ENCODE results near the gene TOR2A. TPM values are rescaled to one million over a fixed set of nuclear protein-coding genes. Genes with fewer than 3 reads are reported as not detected.

The TOR2A gene
- polyA plus RNA-seq, 4 donors, result 11.7 to 20.0 (median 13.6) TPM

DNA sequence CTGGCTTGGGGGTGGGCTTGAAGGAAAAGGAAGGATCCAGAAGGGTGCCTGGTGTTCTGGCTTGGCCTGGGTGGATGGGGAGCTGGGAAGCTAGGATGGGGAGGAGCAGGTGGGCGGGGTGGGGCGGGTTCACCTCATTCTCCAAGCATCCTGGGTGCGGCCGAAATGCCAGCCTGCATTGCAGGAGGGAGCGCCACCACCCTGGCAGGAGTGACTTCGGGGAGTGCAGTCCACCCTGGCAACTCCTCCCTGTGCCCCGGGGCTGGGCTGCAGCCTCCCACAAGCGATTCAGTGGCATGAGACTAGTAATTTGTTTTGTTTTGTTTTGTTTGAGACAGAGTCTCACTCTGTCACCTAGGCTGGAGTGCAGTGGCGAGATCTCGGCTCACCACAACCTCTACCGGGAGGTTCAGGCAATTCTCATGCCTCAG, 13.7 kb downstream of the TOR2A start:
- no peak for DNase-seq (ENCODE audit: low read depth in 4 of 4, low spot score in 3 of 4)

DNA sequence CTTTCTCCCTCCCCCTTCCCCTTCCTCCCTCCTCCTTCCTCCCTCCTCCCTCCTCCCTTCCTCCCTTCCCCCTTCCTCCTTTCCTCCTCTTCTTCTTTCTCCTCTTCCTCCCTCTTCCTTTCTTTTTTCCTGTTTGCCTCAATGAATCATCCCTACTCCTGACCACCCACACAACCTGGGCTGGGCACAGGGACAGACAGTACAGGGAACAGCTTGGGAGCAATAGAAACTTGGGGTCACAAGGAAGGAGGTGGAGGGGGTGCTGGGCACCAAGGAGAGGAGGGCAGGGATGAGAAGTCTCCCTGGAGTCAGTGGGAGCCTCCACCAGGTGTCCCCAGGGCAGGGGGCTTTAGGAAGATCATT, 14.2 kb downstream of the TOR2A start:
- no peak for DNase-seq (ENCODE audit: low read depth in 4 of 4, low spot score in 3 of 4)

DNA sequence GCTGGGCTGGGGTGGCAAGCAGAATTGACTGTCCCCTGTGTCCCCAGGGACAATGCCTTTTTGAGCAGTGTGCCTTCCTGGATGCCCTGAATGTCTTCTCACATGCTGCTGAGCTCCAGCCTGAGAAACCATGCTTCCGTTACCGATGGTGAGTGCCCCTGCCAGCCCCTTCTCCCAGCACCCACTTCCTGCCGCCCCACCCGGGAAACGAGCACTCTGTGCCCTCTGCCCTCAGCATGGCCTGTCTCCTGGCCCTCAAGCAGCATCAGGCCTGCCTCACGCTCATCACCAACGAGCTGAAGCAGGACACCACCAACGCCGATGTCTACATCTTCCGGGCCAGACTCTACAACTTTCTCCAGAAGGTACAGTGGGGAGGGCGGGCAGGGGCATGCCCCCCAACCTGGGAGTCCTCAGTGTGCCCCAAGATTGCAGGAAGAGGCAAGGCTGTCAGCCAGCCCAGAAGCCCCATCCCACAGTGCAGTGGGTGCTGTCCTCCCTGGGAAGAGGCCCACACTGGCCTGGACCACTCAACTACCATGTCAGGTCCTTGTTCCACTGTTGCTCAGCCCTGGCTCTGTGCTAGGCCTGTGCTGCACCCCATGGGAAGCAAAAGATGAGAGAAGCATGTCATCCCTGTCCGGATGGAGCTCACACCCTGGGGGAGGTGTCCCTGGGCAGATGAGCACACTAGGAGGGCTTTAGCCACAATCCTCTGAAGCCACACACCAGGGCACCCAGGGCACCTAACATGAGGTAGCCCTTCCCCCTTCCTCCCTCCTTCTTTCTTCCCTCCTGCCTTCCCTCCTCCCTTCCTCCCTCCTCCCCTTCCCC, 14.8 kb downstream of the TOR2A start:
- no peak for DNase-seq (ENCODE audit: low read depth in 4 of 4, low spot score in 3 of 4)

DNA sequence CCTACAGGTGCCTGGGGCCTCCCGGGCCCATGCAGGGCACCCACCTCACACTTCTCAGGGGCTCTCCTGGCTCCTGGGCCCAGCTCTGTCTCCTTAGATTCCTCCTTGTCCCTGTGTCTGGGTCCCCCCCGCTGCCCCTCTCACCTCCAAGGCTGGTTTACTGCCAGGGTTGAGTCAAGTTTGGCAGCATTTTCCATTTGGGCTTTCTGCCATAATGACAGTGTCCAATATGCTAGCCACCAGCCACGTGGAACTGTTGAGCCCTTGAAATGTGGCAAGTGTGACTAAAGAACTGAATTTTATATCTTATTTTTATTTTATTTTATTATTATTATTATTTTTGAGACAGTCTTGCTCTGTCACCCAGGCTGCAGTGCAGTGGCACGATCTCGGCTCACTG, 17.3 kb downstream of the TOR2A start:
- no peak for DNase-seq (ENCODE audit: low read depth in 4 of 4, low spot score in 3 of 4)

DNA sequence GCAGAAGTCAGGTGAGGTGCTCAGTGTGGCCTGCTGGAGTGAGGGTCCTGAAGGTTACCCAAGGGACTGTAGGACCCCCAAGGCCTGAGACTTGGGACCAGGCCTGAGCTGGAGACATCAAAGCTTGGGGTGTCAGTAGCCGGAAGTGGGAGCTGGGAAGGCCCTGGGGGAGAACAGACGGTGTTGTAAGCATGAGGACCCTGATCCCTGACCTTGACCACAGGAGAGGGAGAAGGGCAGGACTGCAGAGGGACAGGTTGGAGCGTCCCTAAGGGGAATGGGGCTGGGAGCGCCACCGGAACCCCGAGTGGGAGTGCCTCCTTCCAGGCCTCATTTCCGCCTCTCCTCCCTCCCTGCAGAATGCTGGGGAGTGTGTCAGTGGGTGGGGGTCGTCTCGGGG, 18.7 kb downstream of the TOR2A start:
- DNase-seq (ENCODE audit: low read depth in 4 of 4, low spot score in 3 of 4), result no peak

DNA sequence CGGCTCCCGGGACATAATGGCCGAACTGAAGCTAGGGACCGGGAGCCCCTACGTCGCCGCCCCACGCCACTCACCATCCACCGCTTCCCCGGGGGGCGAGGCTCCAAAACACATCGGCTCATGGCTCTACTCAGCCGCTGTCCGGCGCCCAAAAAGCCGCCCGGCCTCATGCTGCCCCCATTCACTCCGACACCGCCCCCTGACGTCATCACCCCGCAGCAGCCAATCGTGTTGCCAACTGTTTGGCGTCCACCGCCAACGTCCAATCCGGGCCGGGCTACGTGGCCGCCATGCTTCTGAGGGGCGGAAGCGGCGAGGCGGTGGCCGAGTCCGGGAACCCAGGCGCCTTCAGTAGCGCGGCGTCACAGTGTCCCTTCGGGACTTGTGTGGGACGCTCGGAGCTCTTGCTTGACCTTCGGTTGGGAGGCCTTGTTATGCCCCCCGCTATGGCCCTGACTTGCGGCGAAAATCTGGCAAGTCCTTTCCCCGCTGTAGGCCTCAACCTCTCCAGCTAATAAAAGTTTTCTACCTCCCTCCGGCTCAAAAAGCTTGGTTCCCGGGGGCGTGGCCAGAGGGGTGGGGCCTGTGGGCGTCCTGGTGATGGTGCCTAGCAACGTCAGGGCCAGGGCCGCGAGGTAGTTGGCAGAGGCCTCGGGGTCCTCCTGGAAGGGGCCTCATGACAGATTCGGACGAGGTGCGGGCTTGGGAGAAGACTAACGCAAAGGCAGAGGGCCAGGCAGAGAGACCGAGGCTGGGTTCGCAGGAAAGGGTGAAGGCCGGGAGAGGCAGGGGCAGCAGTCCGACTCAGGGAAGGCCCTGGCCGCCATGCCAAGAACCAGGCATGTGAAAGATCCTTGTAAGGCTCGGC, 19.4 kb downstream of the TOR2A start, which contains the start of the genes PTRH1 and TTC16:
Gene PTRH1, minus strand, starts transcription at position 194 of the 868 bp plus-strand sequence. Its CDS starts 24 bp downstream, at position 170.
Gene TTC16, plus strand, starts transcription at position 610 of the 868 bp plus-strand sequence. Its CDS starts 67 bp downstream, at position 677.
- peak; percentile 84 to 93 (median 90) for DNase-seq (ENCODE audit: low read depth in 4 of 4, low spot score in 3 of 4)

DNA sequence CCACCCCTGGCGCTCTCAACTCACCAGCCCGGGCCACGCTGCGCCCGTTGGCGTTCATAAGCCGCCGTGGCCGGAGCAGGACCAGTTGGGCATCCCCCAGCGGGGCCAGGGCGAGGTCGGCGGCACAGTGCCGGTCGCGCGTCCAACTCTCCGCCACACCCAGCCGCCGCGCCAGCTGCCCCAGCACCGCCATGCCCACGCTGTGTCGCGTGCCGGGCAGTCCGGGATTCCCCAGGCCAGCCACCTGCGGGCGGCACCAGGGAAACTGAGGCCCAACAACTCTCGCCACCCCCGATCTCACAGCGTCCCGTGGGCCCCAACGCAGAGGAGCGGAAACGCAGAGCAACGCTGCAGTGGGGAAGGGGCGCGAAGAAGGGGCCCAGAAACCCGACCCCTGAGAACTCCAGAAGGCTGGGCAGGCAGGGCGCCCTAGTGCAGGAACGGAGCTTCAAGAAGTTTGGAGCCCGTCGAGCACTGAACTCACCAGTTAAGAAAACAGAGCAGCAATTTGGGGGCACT, 20.1 kb downstream of the TOR2A start:
- DNase-seq (ENCODE audit: low read depth in 4 of 4, low spot score in 3 of 4), result no peak

DNA sequence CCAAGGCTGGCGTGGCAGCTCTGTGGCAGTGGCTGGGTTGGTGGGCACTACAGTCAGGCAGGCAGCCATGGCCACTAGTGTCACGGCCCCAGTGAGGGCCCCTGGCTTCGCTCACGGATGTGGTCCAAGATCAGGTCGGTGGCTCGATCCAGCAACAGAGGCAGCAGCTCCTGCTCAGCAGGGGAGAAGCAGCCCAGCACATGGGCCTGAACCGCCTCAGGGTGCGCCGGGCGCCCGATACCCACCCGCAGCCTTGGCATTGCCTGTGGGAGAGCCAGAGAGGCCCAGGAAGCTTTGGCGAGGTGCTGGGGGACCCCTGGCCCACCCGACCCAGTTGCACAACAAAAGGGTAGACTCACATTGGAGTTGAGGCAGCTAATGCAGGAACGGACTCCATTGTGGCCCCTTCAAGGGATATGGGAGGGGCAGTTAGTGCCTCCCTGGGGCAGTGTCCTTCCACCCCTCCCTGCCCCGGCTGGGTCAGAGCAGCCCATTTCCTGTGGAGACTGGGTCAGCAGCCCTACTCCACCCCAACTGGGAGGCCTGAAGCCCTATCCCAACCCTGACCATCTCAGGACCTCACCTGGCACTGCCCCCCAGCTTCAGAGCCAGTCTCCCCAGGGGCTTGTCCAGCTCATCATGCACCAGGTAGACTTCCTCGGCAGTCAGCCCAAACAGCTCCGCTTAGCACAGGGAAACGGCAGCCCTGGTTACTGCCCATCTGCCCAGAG, 20.9 kb downstream of the TOR2A start:
- no peak for DNase-seq (ENCODE audit: low read depth in 4 of 4, low spot score in 3 of 4)

DNA sequence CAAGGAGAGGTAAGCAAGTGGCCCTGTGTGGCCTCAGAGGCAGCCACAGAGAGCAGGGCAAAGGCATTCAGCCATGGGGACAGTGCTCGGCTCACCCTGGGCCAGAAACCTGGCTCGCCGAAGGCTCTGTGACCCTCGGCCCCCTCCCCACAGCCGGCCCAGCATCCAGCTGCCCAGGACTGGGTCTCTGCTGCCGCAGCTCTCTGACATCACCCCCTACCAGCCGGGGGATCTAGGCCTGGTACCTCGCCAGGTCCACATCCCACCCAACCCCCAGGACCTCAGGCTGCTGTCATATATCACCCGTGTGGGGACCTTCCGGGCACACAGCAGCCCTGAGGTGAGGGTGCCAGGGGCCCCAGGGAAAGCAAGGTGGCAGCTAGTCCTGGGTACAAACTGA, 22.2 kb downstream of the TOR2A start:
- DNase-seq (ENCODE audit: low read depth in 4 of 4, low spot score in 3 of 4), result no peak

DNA sequence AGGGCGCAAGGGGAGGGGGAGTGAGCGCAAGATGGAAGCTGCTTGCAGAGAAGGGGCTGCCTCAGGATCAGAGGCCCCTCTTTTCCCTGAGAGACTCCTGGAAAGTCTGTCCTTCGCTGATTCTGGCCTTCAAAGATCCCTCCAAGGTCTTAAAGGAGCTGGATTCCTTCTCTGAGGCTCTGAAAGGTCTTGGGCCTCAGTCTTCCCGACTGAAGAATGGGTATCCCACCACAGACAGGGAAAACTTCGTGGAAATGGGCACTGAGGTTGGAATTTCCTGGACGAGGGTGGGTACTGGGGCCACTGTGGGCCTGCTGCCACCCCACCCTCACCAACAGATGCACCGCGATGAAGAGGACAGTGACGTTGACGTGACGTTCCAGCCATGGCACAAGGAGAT, 22.7 kb downstream of the TOR2A start:
- no peak for DNase-seq (ENCODE audit: low read depth in 4 of 4, low spot score in 3 of 4)

DNA sequence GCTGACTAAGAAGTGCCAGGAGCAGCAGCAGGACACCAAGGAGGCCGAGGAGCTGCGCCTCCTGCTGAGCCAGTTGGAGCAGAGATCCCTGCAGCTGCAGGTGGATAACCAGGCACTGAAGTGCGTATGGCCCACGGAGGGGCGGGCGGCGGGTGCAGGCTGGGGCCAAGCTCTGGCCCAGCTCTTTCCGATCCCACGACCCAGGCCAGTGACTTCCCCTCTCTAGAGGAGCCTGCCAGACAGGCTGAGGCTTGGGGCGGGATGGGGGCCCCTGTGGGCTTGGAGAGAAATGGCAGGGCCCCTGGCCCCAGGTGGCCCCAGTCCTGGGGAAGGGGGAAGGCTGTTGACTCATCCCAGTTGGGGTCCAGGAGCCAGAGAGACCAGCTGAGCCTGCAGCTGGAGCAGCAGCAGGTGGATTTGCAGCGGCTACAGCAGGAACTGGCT, 23.2 kb downstream of the TOR2A start:
- DNase-seq (ENCODE audit: low read depth in 4 of 4, low spot score in 3 of 4), result no peak

DNA sequence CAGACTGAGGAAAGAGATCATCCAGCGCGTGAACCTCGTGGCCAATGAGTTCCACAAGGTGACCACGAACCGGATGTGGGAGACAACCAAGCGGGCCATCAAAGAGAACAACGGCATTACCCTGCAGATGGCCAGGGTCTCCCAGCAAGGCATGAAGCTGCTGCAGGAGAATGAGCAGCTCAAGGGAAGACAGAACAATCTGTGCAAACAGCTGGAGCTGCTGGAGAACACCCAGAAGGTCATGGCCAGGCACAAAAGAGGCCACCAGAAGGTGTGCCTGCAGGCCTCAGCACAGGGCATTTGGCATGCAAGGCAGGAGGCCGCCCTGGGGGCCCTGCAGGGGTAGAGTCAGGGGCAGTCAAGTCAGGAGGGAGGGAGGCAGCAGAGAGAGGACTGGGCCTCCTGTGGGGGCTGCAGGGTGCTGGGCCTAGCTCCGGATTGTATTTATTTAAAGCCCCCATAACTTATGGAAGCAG, 23.8 kb downstream of the TOR2A start:
- no peak for DNase-seq (ENCODE audit: low read depth in 4 of 4, low spot score in 3 of 4)

DNA sequence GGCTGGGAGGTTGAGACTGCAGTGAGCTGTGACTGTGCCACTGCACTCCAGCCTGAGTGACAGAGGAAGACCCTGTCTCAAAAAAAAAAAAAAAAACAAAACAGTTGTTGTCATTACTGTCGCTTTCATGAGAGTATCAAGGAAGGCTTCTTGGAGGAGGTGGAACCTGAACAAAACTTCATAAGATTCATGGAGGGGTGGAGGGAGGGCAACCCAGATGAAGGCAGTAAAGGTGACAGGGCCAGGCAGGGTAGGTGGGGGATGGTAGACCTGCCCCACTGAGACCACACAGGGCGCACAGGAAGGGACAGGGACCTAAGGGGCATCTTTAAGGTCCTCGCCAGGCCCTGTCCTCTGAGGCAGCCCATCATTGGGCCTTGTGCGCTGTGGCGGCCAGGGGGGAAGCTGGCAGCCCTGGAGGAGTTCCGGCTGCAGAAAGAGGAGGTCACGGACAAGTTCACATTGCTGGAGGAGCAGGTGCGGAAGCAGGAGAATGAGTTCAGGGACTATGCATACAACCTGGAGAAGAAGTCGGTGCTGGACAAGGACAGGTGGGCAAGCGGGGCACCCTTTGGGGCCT, 24.8 kb downstream of the TOR2A start:
- no peak for DNase-seq (ENCODE audit: low read depth in 4 of 4, low spot score in 3 of 4)

DNA sequence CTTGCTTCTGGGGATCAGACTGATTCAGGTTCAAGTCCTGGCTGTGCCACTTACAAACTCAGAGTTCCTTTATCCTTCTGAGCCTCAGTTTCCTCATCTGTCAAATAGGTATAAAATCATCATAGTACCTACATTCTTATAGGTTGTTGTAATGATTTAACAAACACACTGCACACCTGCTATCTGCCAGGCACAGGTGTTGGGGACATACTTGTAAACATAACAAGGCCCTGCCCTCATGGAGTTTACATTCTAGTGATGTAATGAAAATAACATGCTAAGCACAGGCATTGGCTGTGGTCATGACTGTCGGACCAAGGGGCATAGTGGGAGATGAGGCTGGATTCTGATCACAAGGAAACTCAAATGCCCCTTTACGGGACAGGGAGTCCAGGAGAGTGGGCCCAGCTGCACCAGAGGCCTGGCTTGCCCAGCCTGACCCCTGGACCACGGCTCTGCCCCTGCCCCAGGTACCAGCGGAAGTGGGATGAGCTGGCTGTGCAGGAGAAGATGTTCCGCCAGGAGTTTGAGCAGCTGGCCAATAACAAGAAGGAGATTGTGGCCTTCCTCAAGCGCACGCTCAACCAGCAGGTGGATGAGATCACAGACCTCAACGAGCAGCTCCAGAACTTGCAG, 26.0 kb downstream of the TOR2A start:
- no peak for DNase-seq (ENCODE audit: low read depth in 4 of 4, low spot score in 3 of 4)

DNA sequence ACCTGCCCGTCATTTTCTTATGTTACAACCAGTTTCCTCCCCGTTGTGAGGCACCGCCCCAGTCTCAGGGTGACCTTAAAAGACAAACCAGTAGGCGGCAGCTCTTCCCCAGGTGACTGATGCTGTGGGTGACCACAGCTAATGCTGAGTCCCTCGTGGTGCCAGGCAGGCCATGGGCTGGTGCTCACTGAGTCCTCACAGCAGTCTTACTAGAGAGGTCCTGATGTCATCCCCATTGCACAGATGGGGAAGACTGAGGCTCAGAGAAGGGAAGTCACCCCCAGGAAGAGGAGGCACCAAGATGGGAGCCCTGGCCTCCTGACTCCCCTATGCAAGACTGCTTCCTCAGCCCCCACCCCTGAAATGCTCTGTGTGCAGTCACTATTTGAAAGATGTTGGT, 27.3 kb downstream of the TOR2A start:
- no peak for DNase-seq (ENCODE audit: low read depth in 4 of 4, low spot score in 3 of 4)

DNA sequence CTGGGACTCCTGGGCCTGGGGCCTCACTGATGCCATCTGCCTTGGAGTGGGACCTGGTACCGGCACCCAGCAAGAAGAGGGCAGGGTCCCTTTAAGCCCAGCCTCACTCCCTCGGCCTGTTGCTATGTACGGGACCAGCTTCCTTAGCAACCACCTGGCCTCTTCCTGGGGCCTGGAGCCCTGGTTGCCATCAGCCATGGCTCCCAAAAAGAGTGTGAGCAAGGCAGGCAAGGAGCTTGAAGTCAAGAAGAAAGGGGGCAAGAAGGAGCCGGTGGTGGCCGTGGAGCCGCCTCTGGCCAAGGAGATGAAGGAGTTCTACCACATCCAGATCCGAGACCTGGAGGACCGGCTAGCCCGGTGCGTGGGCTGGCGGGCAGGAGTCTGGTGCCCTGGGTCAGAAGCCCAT, 28.3 kb downstream of the TOR2A start, which contains the start of gene CFAP157:
Gene CFAP157, plus strand, starts transcription at position 153 of the 406 bp plus-strand sequence. Its CDS starts 44 bp downstream, at position 197.
- DNase-seq (ENCODE audit: low read depth in 4 of 4, low spot score in 3 of 4), result no peak

DNA sequence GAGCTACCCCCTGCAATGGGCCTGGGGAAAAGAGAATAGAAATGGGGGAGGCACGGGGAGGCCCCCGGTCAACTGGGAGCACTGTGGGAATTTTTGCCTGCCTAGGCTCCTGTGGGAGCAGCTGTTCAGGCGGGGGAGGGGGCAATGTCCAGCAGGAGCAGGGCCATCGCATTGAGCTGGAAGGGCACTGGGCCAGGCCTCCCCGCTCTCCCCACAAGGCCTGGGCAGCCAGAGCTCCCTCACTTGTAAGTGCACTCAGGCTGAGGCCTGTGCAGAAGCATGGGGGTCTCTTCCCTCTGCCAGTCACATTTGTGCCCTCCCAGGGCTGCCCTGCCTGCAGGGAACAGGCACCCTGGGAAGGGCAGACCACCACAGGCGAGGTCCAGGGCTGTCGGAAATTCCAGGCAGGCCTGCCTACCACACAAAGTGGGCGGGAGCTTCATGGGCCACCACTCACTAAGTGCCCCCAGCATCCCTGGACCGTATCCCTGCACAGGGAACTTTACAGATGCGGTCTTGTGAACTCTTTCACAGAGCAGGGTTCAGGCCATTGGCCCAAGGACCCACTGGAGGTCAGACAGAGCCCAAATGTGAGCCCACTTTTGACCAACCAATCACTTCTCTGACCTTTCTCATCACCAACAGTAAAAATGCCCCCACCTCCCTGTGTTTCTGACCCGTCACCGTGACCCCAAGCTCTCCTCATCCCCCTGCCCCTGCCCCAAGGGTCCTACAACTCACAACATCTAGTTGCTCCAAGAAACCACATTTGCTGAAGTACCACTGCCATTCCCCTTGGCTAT, 29.3 kb downstream of the TOR2A start:
- DNase-seq (ENCODE audit: low read depth in 4 of 4, low spot score in 3 of 4), result no peak

DNA sequence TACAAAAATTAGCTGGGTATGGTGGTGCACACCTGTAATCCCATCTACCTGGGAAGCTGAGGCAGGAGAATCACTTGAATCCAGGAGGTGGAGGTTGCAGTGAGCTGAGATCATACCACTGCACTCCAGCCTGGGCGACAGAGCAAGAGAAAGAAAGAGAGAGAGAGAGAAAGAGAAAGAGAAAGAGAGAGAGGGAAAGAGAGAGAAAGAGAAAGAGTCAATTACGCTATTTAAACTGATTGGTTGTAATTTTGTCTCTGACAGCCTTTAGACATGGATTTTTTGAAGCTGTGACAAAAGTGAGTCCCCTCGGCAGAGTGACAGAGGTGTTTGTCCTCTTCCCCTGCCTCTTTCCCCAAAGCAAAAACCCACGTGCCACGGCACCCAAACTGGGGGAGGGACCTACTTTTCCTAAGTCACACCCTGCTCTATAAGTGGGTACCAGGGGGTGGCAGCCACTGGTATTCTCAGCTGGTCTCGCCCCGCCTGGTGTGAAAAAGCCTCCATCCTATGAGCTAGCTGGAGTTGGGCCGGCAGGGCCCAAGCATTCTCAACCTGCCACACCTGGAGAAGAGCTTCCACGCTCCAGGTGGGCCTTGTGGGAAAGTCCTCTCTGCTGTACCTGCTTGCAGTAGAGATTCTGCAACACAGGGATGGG, 31.7 kb downstream of the TOR2A start:
- DNase-seq (ENCODE audit: low read depth in 4 of 4, low spot score in 3 of 4), result no peak
